ENCODE results near the gene SLC30A1. TPM values are rescaled to one million over a fixed set of nuclear protein-coding genes. Genes with fewer than 3 reads are reported as not detected.

SLC30A1 gene
- total and polyA plus RNA-seq, 2 of the 8 experiments (the other 6 are each of a cell fraction or from before 2014, with no cell fraction given): 4.5 to 14.0 TPM

DNA sequence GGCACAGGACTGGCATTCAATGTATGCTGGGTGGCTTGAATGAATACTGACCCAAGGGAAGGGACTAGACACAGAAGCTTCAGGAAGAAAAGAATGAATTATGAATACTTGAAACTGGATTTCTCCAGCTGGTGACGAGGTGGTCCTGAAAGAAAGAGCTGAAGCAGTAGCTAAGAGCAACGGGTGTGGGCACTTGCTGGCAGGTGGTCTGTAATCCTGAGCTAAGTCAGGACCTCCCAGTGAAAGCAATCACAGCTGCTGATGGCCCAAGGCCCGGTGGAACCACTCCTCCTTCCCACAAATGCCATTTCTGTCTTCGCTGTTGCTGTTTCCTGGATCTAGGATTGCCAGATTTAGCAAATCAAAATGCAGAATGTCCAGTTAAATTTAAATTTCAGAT is 49.5 kb upstream of the SLC30A1 start:
- Histone ChIP-seq H3K4me3 (ENCODE audit: extremely low read depth in 1 of 4, insufficient read depth in 2 of 4, low read depth in 3 of 4, low read length in 4 of 4) (no peak overlapping the region), H3K79me1 (ENCODE audit: low read depth, low read length) (no peaks in the 10 kb centered on the region), H2BK120ac (replicated peaks; ENCODE audit: low read depth, low read length) (no peak overlapping the region), H2BK15ac (ENCODE audit: low read length) (no peak overlapping the region), H3K4me2 (ENCODE audit: insufficient read depth in 1 of 2, low read depth in 2 of 2, low read length in 2 of 2) (no peak overlapping the region), H3K18ac (ENCODE audit: extremely low read depth, low read length) (no peak overlapping the region), H3K4me1 (replicated peaks in 1 of 4; ENCODE audit: control insufficient read depth in 3 of 4, insufficient read depth in 4 of 4, low read length in 3 of 4) (0 out of 7 replicates have a peak, but pooled peaks cover 0 to 6% (median 1%) of the 10 kb centered on the region in 4 experiments), H3K14ac (ENCODE audit: insufficient read length) (no peak overlapping the region), H4K20me1 (replicated peaks in 1 of 2; ENCODE audit: control insufficient read depth in 1 of 2, insufficient read depth in 2 of 2, low read length in 2 of 2) (no peaks in the 10 kb centered on the region), H3K4ac (replicated peaks; ENCODE audit: insufficient read length, low read depth, low read length) (no peak overlapping the region), H2BK12ac (ENCODE audit: low read depth, low read length) (no peak overlapping the region), H2AK5ac (ENCODE audit: low read depth, low read length) (no peak overlapping the region), H3K27me3 (replicated peaks in 1 of 4; ENCODE audit: control insufficient read depth in 3 of 4, extremely low read depth in 1 of 4, insufficient read depth in 3 of 4, low read length in 3 of 4) (no peaks in the 10 kb centered on the region), H3K36me3 (ENCODE audit: control insufficient read depth in 2 of 4, insufficient read depth in 4 of 4, low read length in 3 of 4) (no peaks in the 10 kb centered on the region), H4K8ac (ENCODE audit: extremely low read depth, insufficient read depth, low read length) (no peak overlapping the region), H2BK20ac (ENCODE audit: low read length) (no peak overlapping the region), H3K9me3 (ENCODE audit: insufficient read depth in 2 of 2, low read depth in 1 of 2, low read length in 1 of 2) (no peaks in the 10 kb centered on the region), H3K79me2 (ENCODE audit: control insufficient read depth in 1 of 2, insufficient read depth in 2 of 2, low read length in 2 of 2) (no peaks in the 10 kb centered on the region), H2BK5ac (ENCODE audit: low read depth, low read length) (no peak overlapping the region), H4K91ac (replicated peaks; ENCODE audit: insufficient read length, low read length) (no peak overlapping the region), H3K23me2 (ENCODE audit: low read depth, low read length) (no peaks in the 10 kb centered on the region), H4K5ac (ENCODE audit: insufficient read length, low read depth, low read length) (no peak overlapping the region), H3K27ac (ENCODE audit: low read depth, low read length) (no peak overlapping the region), H2AFZ (ENCODE audit: low read length) (no peak overlapping the region), H3K23ac (ENCODE audit: insufficient read length) (no peak overlapping the region), H3K9ac (replicated peaks in 1 of 4; ENCODE audit: extremely low read depth in 1 of 4, low read depth in 3 of 4, low read length in 3 of 4) (no peak overlapping the region), H3K56ac (replicated peaks; ENCODE audit: insufficient read length, low read depth, low read length) (no peak overlapping the region)
- FAIRE-seq: no peak
- DNase-seq (ENCODE audit: low read depth in 1 of 2, low spot score in 2 of 2): no peak
- TF ChIP-seq ASH2L (IDR thresholded peaks at IDR 0.05; ENCODE audit: low read length): no peak
- no peak for TF ChIP-seq TEAD4 (IDR thresholded peaks at IDR 0.05; ENCODE audit: low read depth, low read length)
- no peak for TF ChIP-seq CBX5 (IDR thresholded peaks at IDR 0.05; ENCODE audit: low read depth, low read length)
- no peak for TF ChIP-seq POU5F1 (IDR thresholded peaks at IDR 0.05; ENCODE audit: low read depth, low read length)
- no peak for TF ChIP-seq TCF12 (IDR thresholded peaks at IDR 0.05; ENCODE audit: low read depth, low read length)
- TF ChIP-seq SIX5 (IDR thresholded peaks at IDR 0.05; ENCODE audit: low read depth, low read length): no peak
- TF ChIP-seq, protein P1, sequence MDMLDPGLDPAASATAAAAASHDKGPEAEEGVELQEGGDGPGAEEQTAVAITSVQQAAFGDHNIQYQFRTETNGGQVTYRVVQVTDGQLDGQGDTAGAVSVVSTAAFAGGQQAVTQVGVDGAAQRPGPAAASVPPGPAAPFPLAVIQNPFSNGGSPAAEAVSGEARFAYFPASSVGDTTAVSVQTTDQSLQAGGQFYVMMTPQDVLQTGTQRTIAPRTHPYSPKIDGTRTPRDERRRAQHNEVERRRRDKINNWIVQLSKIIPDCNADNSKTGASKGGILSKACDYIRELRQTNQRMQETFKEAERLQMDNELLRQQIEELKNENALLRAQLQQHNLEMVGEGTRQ (IDR thresholded peaks at IDR 0.05; ENCODE audit: low read length): no peak
- TF ChIP-seq HDAC6 (IDR thresholded peaks at IDR 0.05; ENCODE audit: low read depth, low read length): no peak
- no peak for TF ChIP-seq EP300 (IDR thresholded peaks at IDR 0.05; ENCODE audit: borderline replicate concordance in 1 of 2, low read depth in 2 of 2, low read length in 2 of 2)
- CTCF ChIA-PET (ENCODE audit: partially characterized antibody): interaction anchor here (1.0 to 2.7 kb wide), 7 partner anchors 9 to 44 kb away, joined by 3 to 9 read pairs (median 3); no protein-coding TSS in a partner anchor
- WGBS, 2 experiments (ENCODE audit: extremely low coverage in 1 of 2, insufficient coverage in 1 of 2, insufficient read length in 1 of 2, insufficient replicate concordance in 2 of 2, low coverage in 1 of 2, low lambda C conversion rate in 2 of 2, missing lambda C conversion rate in 1 of 2): 86% methylated on average over 4 of the region's 4 CpGs; no CpG with 5 or more reads in 1 of the 2 experiments
- POLR2A ChIA-PET (ENCODE audit: partially characterized antibody): no interaction called here
